Skeletal muscle tissue (tissue), 4 donors: ENCODE data around the gene PRKG1. TPM values are rescaled to one million over a fixed set of nuclear protein-coding genes. Genes with fewer than 3 reads are reported as not detected.

Source experiments
- H3K27ac ChIP-seq: one replicate; pipeline ENCODE4 v1.7.0; 2013; ENCODE audit warnings: mild to moderate bottlenecking, low read depth, low read length, inconsistent platforms
- H3K27me3 ChIP-seq, 3 donors: one replicate each; pipeline ENCODE4 v1.7.0; 2013; ENCODE audit warnings: low read length in 3 of 3; ENCODE audit not compliant: control insufficient read depth in 3 of 3, insufficient read depth in 3 of 3
- H3K36me3 ChIP-seq, 3 donors: one replicate each; pipeline ENCODE4 v1.7.0; 2013; ENCODE audit warnings: low read length in 3 of 3; ENCODE audit not compliant: control insufficient read depth in 3 of 3, insufficient read depth in 3 of 3
- H3K4me1 ChIP-seq, 3 donors: one replicate each; pipeline ENCODE4 v1.7.0; 2013; ENCODE audit warnings: low read length in 3 of 3, mild to moderate bottlenecking in 3 of 3; ENCODE audit not compliant: control insufficient read depth in 3 of 3, insufficient read depth in 3 of 3
- H3K4me3 ChIP-seq, 3 donors: one replicate each; pipeline ENCODE4 v1.7.0; 2013; ENCODE audit warnings: low read length in 3 of 3
- H3K9ac ChIP-seq, 3 donors: one replicate each; pipeline ENCODE4 v1.7.0; 2013; ENCODE audit warnings: low read length in 3 of 3, mild to moderate bottlenecking in 3 of 3, moderate library complexity in 2 of 3, low read depth in 1 of 3
- H3K9me3 ChIP-seq, 3 donors: one replicate each; pipeline ENCODE4 v1.7.0; 2013; ENCODE audit warnings: low read length in 3 of 3; ENCODE audit not compliant: control insufficient read depth in 3 of 3
- total RNA-seq: library from RNA; depleted of rRNA; stranded (reverse); fragments of >200 nt; gene quantifications from one replicate; pipeline ENCODE4 v1.2.3, GENCODE V29; 2014
- donor health status: Osteomylitis.

The PRKG1 gene
- total RNA-seq, 1 donor from 2014 or later: 44.9 TPM

DNA sequence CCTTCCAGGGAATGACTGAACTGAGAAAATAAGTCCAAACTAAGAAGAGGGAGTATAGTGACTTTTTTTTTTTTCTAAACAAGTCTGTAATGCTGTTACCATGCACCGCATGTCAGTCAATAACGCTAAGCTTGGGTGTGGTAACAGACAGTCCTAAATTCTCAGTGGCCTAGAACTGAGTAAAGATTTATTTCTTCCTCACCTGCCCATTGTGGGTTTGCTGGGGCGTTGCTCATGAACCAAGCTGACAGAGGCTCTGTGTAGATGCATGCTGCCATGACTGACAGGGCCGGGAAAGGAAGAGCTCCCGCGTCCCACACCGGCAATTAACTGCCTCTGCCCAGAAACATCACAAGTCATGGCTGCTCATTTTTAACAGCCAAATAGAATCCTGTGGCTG is 25.5 kb upstream of the PRKG1 start:
- no peaks in the 10 kb centered on the region for H3K27me3 ChIP-seq
- H3K4me1 ChIP-seq: peaks cover 0 to 6% (median 5%) of the 10 kb centered on the region in 3 donors
- H3K9me3 ChIP-seq: no peaks in the 10 kb centered on the region
- no peak overlapping the region for H3K27ac ChIP-seq
- no peak overlapping the region for H3K4me3 ChIP-seq
- no peaks in the 10 kb centered on the region for H3K36me3 ChIP-seq
- H3K9ac ChIP-seq: no peak overlapping the region

DNA sequence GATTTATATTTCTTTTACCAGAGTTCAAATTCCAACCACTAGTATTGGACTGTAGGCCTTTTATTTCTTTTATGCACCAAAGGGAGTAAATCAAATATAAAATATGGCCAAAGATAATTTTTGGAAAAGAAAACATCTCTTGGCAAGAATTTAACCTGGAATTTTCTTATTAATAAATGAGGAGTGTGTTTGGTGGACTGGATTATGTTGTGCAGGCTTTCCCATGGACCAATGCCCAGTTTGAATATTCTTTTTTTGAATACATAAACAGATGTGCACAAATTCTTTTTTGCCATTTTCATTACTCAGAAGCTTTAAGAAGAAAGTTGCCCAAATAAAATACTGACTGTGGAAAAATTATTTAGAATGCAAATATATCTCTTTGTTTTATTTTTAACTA is 22.1 kb upstream of the PRKG1 start:
- Histone ChIP-seq H3K4me3 (no peak overlapping the region), H3K36me3 (no peaks in the 10 kb centered on the region), H3K9me3 (no peaks in the 10 kb centered on the region), H3K27me3 (no peaks in the 10 kb centered on the region), H3K4me1 (peaks cover 0 to 6% (median 5%) of the 10 kb centered on the region in 3 donors), H3K9ac (no peak overlapping the region), H3K27ac (no peak overlapping the region)

DNA sequence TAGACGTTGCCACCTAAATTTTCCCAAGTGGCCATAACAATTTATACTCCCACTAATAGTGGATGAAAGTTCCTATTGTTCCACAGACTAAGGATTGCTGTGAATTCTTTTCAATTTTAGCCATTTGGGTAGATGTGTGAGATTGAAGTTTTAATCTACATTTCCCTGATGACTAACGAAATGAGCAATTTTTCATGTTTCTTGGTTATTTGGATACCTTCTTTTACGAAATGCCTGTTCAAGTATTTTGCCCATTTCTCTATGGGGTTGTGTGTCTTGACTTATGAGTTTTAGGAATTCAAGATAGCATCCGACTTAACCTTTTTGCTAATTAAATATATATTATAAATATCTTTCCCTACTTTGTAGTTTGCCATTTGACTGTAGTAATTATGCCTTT is 16.4 kb upstream of the PRKG1 start:
- H3K36me3 ChIP-seq: no peaks in the 10 kb centered on the region
- no peak overlapping the region for H3K4me3 ChIP-seq
- no peak overlapping the region for H3K27ac ChIP-seq
- no peaks in the 10 kb centered on the region for H3K4me1 ChIP-seq
- no peaks in the 10 kb centered on the region for H3K27me3 ChIP-seq
- H3K9me3 ChIP-seq: peaks cover 0 to 3% (median 0%) of the 10 kb centered on the region in 3 donors
- no peak overlapping the region for H3K9ac ChIP-seq

- Histone ChIP-seq H3K36me3 (no peaks in the 10 kb centered on the region), H3K4me1 (no peaks in the 10 kb centered on the region), H3K9ac (no peak overlapping the region), H3K27me3 (no peaks in the 10 kb centered on the region), H3K4me3 (no peak overlapping the region), H3K9me3 (no peaks in the 10 kb centered on the region), H3K27ac (no peak overlapping the region)
Measured at GRCh38 chr10:51063166-51063565, 11.1 kb upstream of the PRKG1 start.

DNA sequence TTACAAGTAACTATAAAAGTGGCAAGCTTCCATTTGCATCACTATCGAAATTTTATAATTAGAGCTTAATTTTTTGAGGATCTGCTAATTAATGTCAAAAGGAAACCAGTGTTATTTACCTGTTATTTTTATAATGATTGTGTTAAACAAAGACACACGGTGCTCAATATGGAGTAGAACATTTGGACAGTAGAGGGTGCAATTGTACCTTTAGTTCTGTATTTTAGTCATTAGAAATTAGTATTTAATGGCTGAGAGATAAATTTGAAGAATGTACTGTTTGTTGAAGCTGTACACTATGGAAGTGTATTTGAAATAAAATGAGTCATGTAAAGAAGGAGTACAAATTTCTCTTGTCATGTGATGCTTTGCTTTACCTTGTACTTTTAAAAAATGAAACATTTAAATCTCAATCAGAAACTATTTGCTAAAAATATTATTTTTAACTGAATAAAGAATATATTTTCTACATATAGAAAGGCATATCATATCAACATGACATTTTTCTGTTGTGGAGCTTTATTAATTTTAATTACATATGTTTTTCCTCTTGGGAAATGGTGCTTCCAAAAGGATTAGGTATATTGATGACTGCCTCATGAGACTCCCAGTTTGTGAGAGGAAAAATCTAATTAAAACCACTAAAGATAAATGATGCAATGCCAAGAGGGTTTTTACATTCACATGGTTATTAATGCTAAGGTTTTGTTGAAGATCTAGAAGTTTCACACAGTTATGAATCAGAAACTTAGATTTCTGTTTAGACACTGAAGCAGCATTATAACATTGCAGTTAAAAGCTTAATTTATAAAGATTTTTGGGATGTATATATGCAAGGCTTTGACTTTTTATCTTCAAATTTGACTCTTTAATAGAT is 10.4 kb upstream of the PRKG1 start:
- no peaks in the 10 kb centered on the region for H3K9me3 ChIP-seq
- H3K36me3 ChIP-seq: no peaks in the 10 kb centered on the region
- H3K27me3 ChIP-seq: no peaks in the 10 kb centered on the region
- no peak overlapping the region for H3K9ac ChIP-seq
- no peak overlapping the region for H3K27ac ChIP-seq
- H3K4me1 ChIP-seq: no peaks in the 10 kb centered on the region
- H3K4me3 ChIP-seq: no peak overlapping the region

GRCh38 chr10:51066231-51066630 is 8.1 kb upstream of the PRKG1 start:
- Histone ChIP-seq H3K4me1 (no peaks in the 10 kb centered on the region), H3K27ac (no peak overlapping the region), H3K4me3 (no peak overlapping the region), H3K27me3 (no peaks in the 10 kb centered on the region), H3K36me3 (no peaks in the 10 kb centered on the region), H3K9me3 (no peaks in the 10 kb centered on the region), H3K9ac (no peak overlapping the region)

- no peak overlapping the region for H3K9ac ChIP-seq
- peaks cover 3 to 7% (median 4%) of the 10 kb centered on the region in 3 donors for H3K4me1 ChIP-seq
- no peak overlapping the region for H3K4me3 ChIP-seq
- H3K36me3 ChIP-seq: no peaks in the 10 kb centered on the region
- H3K27me3 ChIP-seq: no peaks in the 10 kb centered on the region
- H3K9me3 ChIP-seq: no peaks in the 10 kb centered on the region
- no peak overlapping the region for H3K27ac ChIP-seq
Measured at GRCh38 chr10:51072210-51072609, 2.1 kb upstream of the PRKG1 start.

DNA sequence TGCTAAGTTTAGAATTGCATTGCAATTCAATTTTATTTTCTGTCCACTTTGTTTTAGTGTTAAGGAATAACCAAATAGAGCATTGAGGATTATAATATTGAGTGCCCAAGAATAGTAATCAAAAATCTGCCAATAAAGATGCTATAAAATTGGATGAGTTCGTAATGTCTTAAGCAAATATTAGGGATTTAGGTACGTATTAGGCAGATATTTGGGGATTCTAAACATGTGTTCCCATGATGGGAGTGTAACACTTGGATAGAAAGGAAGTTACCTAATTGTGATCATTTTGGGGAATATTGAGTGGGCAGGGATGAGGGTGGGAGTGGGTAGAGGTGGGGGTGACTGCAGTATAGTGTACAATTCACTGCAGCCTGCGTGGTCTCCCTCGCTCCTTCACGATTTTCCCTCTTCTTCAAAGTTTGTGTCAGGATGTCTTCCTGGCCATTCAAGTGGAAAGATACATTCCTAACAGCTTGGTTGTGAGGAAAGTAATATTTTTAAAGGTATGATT is 1.3 kb upstream of the PRKG1 start:
- H3K27me3 ChIP-seq: no peaks in the 10 kb centered on the region
- H3K9ac ChIP-seq: peak overlapping the region in 2 of 3 donors; percentile 69 to 79
- peaks cover 3 to 7% (median 4%) of the 10 kb centered on the region in 3 donors for H3K4me1 ChIP-seq
- no peaks in the 10 kb centered on the region for H3K36me3 ChIP-seq
- peak overlapping the region; percentile 63 to 84 (median 81) for H3K4me3 ChIP-seq
- peak overlapping the region; percentile 53 for H3K27ac ChIP-seq
- H3K9me3 ChIP-seq: no peaks in the 10 kb centered on the region

GRCh38 chr10:51073453-51074237 is 642 bp upstream of the PRKG1 start:
- Histone ChIP-seq H3K4me1 (peaks cover 3 to 7% (median 4%) of the 10 kb centered on the region in 3 donors), H3K27ac (peak overlapping the region; percentile 53), H3K9ac (peak overlapping the region; percentile 54 to 79 (median 69)), H3K36me3 (no peaks in the 10 kb centered on the region), H3K27me3 (no peaks in the 10 kb centered on the region), H3K9me3 (no peaks in the 10 kb centered on the region), H3K4me3 (peak overlapping the region; percentile 63 to 84 (median 81))
